ENCODE results near the gene GPR82. TPM values are rescaled to one million over a fixed set of nuclear protein-coding genes. Genes with fewer than 3 reads are reported as not detected.

GPR82 gene
- total and polyA plus RNA-seq, 2 of the 8 experiments (the other 6 are each of a cell fraction or from before 2014, with no cell fraction given) = not detected

DNA sequence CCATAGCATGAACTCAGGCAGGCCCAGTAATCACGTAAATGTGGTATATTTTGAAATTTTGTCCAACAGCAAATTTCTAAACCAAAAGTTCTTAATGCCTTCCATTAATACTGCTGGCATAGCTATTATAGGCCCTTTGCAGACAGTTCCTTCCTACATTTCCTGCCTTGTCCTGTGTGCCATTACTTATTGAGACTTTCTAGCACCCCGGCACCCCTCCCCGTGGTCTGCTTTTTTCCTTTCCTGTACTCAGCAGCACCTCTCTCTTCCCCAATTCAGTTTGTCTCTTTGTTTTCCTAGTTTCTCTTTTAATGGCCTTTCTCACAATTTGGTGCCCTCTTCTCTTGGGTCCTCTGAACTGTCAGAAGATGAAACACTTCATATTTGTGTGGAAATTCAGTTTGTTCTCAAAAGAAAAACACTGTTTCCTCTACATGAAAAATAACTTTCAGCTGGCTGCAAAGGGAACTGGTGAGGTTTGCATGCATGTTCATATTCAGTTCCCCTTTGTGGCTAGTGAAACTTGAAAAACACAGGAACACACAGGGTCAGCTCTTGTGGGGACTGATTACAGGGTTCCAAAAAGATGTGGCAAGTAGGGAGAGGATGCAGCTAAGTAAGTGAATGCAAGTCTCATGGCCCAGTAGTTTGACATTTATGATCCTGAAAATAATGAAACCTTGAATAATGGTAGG, 18.2 kb upstream of the GPR82 start (continued):
- TF ChIP-seq, protein P1, sequence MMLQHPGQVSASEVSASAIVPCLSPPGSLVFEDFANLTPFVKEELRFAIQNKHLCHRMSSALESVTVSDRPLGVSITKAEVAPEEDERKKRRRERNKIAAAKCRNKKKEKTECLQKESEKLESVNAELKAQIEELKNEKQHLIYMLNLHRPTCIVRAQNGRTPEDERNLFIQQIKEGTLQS (IDR thresholded peaks at IDR 0.05; ENCODE audit: insufficient read depth, low read depth, low read length) = no peak
- no peak for TF ChIP-seq TBP (IDR thresholded peaks at IDR 0.05; ENCODE audit: low read depth, low read length)
- TF ChIP-seq TEAD4 (IDR thresholded peaks at IDR 0.05; ENCODE audit: low read depth, low read length) = no peak
- TF ChIP-seq FOSL1 (IDR thresholded peaks at IDR 0.05; ENCODE audit: insufficient read depth, low read depth, low read length) = no peak
- TF ChIP-seq PHF8 (conservative IDR thresholded peaks at IDR 0.05; ENCODE audit: low read depth, low read length) = no peak
- no peak for TF ChIP-seq TCF12 (IDR thresholded peaks at IDR 0.05; ENCODE audit: low read depth, low read length)
- TF ChIP-seq CREB1 (IDR thresholded peaks at IDR 0.05) = no peak

All from H1 (cell line).